ENCODE measurements around the gene TBC1D12.
A peak's percentile ranks its signal among the peaks of the same experiment; 100 is the strongest.
"Not testable (repeated sequence)": the region's sequence is repeated elsewhere in the genome, so short reads cannot be mapped to it uniquely, and the experiment has no call there.

Gene TBC1D12

GRCh38 chr10:94461503-94461902, 59.2 kb downstream of the TBC1D12 start:
- DNase-seq: no peak

- DNase-seq: no peak
Measured at GRCh38 chr10:94462130-94462529, 59.8 kb downstream of the TBC1D12 start.

- no peak for DNase-seq
Measured at GRCh38 chr10:94465684-94466083, 63.3 kb downstream of the TBC1D12 start.

GRCh38 chr10:94481410-94481809, 79.1 kb downstream of the TBC1D12 start:
- DNase-seq: no peak

GRCh38 chr10:94483970-94484369, 81.6 kb downstream of the TBC1D12 start:
- no peak for DNase-seq

GRCh38 chr10:94485094-94485493, 82.8 kb downstream of the TBC1D12 start:
- no peak for DNase-seq

GRCh38 chr10:94487575-94487974, 85.2 kb downstream of the TBC1D12 start:
- no peak for DNase-seq

GRCh38 chr10:94489107-94489506, 86.8 kb downstream of the TBC1D12 start:
- no peak for DNase-seq

- no peak for DNase-seq
Measured at GRCh38 chr10:94489976-94490788, 87.8 kb downstream of the TBC1D12 start.

- no peak for DNase-seq
Measured at GRCh38 chr10:94490789-94491039, 88.4 kb downstream of the TBC1D12 start.

GRCh38 chr10:94493463-94493862, 91.1 kb downstream of the TBC1D12 start:
- DNase-seq: no peak

- no peak for DNase-seq
Measured at GRCh38 chr10:94496010-94496409, 93.7 kb downstream of the TBC1D12 start.

- DNase-seq: no peak
Measured at GRCh38 chr10:94496646-94497045, 94.3 kb downstream of the TBC1D12 start.

GRCh38 chr10:94500063-94500462, 97.7 kb downstream of the TBC1D12 start:
- no peak for DNase-seq

- DNase-seq: no peak
Measured at GRCh38 chr10:94521276-94522250, 119.2 kb downstream of the TBC1D12 start.

- DNase-seq: no peak
Measured at GRCh38 chr10:94524146-94524545, 121.8 kb downstream of the TBC1D12 start.

- no peak for DNase-seq
Measured at GRCh38 chr10:94524711-94525110, 122.4 kb downstream of the TBC1D12 start.

GRCh38 chr10:94531550-94531949, 129.2 kb downstream of the TBC1D12 start:
- DNase-seq: not testable (repeated sequence)

GRCh38 chr10:94533027-94533426, 130.7 kb downstream of the TBC1D12 start:
- DNase-seq: no peak

- not testable (repeated sequence) for DNase-seq
Measured at GRCh38 chr10:94542282-94542681, 139.9 kb downstream of the TBC1D12 start.

GRCh38 chr10:94545391-94546048, 143.2 kb downstream of the TBC1D12 start, which contains the start of gene HELLS:
TSS of gene HELLS (plus strand) at chr10:94545788. CDS start at chr10:94545922, 134 bp downstream.
- peak; percentile 92 for DNase-seq

GRCh38 chr10:94546049-94546900, 143.9 kb downstream of the TBC1D12 start:
- peak; percentile 13 for DNase-seq

GRCh38 chr10:94546901-94547185, 144.5 kb downstream of the TBC1D12 start:
- DNase-seq: peak; percentile 10
